Lung (tissue), 12 donors: ENCODE results near the gene KIFC3. TPM values are rescaled to one million over a fixed set of nuclear protein-coding genes. Genes with fewer than 3 reads are reported as not detected.

Source experiments
- ATAC-seq: fragments of 200-7000 bp; cut with Tn5 transposase; one replicate; pipeline ENCODE4 v1.9.1; 2020; ENCODE audit warnings: moderate number of reproducible peaks; ENCODE audit not compliant: insufficient read depth, low FRiP score
- DNase-seq, 3 donors: peaks; one replicate each; pipeline ENCODE4 v3.0.0-alpha.2; 2013 to 2017
- H3K27ac ChIP-seq, 2 donors: one replicate each; pipeline ENCODE4 v1.5.1; 2013; ENCODE audit warnings: mild to moderate bottlenecking in 2 of 2, moderate library complexity in 2 of 2, control low read depth in 1 of 2, inconsistent platforms in 1 of 2, low read depth in 1 of 2, low read length in 1 of 2
- H3K27me3 ChIP-seq, 3 donors: one replicate each; pipeline ENCODE4 v1.5.1; 2013; ENCODE audit warnings: low read length in 2 of 3; ENCODE audit not compliant: control insufficient read depth in 3 of 3, insufficient read depth in 3 of 3
- H3K36me3 ChIP-seq, 4 donors: one replicate each; pipeline ENCODE4 v1.5.1; 2013; ENCODE audit warnings: low read length in 4 of 4, mild to moderate bottlenecking in 1 of 4, moderate library complexity in 1 of 4; ENCODE audit not compliant: control insufficient read depth in 4 of 4, insufficient read depth in 4 of 4
- H3K4me1 ChIP-seq, 5 donors: one replicate each; pipeline ENCODE4 v1.5.1; 2013; ENCODE audit warnings: low read length in 5 of 5, mild to moderate bottlenecking in 2 of 5, moderate library complexity in 1 of 5; ENCODE audit not compliant: control insufficient read depth in 5 of 5, insufficient read depth in 5 of 5
- H3K4me3 ChIP-seq: one replicate; pipeline ENCODE4 v1.5.1; 2013; ENCODE audit warnings: mild to moderate bottlenecking, control low read depth, moderate library complexity
- H3K9ac ChIP-seq, 2 donors: one replicate each; pipeline ENCODE4 v1.5.1; 2013; ENCODE audit warnings: low read length in 2 of 2, control low read depth in 1 of 2; ENCODE audit not compliant: insufficient read depth in 1 of 2
- H3K9me3 ChIP-seq, 4 donors: one replicate each; pipeline ENCODE4 v1.5.1; 2013; ENCODE audit warnings: low read length in 3 of 4, mild to moderate bottlenecking in 1 of 4, moderate library complexity in 1 of 4; ENCODE audit not compliant: control insufficient read depth in 4 of 4, insufficient read depth in 3 of 4
- WGBS, 2 donors: extraction: QIAGEN DNeasy Blood & Tissue Kit; methylation state at CpG; one replicate each; pipeline ENCODE4 v1.1.7; 2013; 5-methylcytosine and 5-hydroxymethylcytosine counted together
- polyA plus RNA-seq, 2 donors: library from polyadenylated mRNA; stranded (reverse); fragments of 200-250 nt; gene quantifications; one replicate each; pipeline ENCODE4 v1.2.1, GENCODE V29; 2013
- total RNA-seq, 2 donors: library from RNA; depleted of rRNA in 1 of 2; stranded (reverse); fragments of >200 nt in 1 of 2; gene quantifications; one replicate each; pipeline ENCODE4 v1.2.1, GENCODE V29; 2014 to 2021
- TF ChIP-seq, protein P1 (sequence below): IDR thresholded peaks from 2 replicates; pipeline ENCODE4 v1.5.1; 2012; ENCODE audit warnings: mild to moderate bottlenecking; ENCODE audit errors: control extremely low read depth, extremely low read depth
- donor health status: control.
- donor health status: control.
- donor health status: Bipolar disorder and iron deficiency.
- donor health status: healthy.
- donor health status: DM: yes; HTN: yes; CAD: no.

The KIFC3 gene
- total and polyA plus RNA-seq, 4 donors, result 65.9 to 137 (median 89.5) TPM

DNA sequence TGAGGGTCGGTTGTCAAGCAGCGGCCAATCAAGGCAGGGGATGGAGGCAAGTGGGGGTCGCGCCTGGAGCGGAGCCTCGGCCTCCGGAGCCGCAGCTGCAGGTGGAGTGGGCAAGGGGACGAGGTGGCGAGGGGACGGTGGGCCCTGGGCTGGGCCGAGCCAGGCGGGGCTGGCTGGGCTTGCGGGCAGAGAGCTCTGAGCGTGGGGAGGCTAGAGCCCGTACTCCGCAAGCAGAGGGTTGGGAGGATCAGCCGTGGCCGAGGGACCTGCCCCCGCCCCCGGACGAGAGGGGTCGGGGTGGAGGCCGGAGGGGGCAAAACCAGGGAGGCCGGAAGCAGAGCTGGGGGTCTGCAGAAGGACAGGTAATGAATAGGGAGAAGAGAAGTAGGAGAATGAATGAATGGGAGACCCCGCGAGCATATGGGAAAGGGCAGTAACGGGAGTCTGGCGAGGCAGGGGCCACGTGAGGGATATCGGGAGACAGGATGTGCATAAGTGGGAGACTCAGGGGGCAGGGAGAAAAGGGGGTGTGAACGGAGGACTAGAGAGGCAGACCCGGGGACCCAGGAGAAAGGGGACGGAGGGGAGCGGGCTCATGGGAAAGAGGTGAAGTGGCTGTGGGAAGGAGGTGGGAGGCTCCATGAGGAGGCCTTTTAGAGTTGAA is 66.4 kb downstream of the KIFC3 start, which contains the start of gene KATNB1:
Gene KATNB1 (plus strand): TSS at position 16 of the 664 bp plus-strand sequence. CDS start 1,474 bp downstream, outside the sequence.
- ATAC-seq (no peak), DNase-seq (peak; percentile 29 to 59 (median 53))
- peaks cover 0 to 20% (median 9%) of the 10 kb centered on the region in 5 donors for H3K4me1 ChIP-seq
- no peaks in the 10 kb centered on the region for H3K27me3 ChIP-seq
- no peaks in the 10 kb centered on the region for H3K9me3 ChIP-seq
- peak within 1 kb of the TSS; percentile 82 for H3K4me3 ChIP-seq
- peak within 1 kb of the TSS; percentile 73 to 83 for H3K9ac ChIP-seq
- TF ChIP-seq, protein P1, sequence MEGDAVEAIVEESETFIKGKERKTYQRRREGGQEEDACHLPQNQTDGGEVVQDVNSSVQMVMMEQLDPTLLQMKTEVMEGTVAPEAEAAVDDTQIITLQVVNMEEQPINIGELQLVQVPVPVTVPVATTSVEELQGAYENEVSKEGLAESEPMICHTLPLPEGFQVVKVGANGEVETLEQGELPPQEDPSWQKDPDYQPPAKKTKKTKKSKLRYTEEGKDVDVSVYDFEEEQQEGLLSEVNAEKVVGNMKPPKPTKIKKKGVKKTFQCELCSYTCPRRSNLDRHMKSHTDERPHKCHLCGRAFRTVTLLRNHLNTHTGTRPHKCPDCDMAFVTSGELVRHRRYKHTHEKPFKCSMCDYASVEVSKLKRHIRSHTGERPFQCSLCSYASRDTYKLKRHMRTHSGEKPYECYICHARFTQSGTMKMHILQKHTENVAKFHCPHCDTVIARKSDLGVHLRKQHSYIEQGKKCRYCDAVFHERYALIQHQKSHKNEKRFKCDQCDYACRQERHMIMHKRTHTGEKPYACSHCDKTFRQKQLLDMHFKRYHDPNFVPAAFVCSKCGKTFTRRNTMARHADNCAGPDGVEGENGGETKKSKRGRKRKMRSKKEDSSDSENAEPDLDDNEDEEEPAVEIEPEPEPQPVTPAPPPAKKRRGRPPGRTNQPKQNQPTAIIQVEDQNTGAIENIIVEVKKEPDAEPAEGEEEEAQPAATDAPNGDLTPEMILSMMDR, result no peak
- WGBS, 2 donors, result 1% methylated on average over 32 to 35 of the region's 35 CpGs
- peaks cover 0 to 4% (median 0%) of the 10 kb centered on the region in 4 donors for H3K36me3 ChIP-seq
- H3K27ac ChIP-seq, result peak within 1 kb of the TSS; percentile 80 to 91

DNA sequence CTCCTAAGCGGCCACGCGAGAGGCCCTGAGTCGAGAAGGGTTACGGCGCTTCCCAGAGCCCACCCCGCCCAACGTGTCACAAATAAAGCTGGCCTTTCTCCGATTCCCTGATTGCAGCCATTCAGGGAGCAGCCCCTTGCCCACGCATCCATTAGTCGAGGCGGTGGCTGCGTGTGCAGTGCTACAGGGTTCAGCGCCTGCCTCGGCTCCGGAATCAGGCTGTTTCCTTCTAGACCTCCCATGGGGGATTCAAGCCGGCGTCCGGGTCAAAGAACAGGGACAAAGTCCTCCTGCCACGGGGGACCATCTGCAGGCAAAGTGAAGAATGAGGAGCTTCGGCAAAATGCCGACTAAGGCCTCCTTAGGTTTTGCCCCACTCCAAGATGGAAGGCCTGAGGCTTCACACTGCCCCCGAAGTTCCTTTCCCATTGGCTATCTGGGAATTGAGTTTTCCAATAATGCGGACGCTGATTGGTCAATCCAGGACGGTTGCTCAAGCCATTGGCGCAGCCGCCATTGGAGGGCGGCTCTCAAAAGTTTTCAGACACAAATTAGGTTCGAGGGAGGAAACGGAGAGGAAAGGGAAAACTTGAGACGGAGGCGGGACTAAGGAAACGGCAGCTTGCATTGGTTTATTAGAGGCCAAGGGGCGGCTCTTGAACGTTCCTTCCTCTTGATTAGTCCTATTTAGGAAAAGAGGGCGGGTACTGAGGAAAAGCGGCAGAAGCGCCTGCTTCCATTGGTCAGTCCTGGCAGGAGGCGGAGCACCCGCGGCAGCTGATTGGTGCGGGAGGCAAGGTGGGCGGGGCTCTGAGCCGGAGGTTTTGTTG is 67.2 kb downstream of the KIFC3 start:
- WGBS, 2 donors, result 0% methylated on average over 45 of the region's 45 CpGs
- Histone ChIP-seq H3K36me3 (peaks cover 0 to 3% (median 0%) of the 10 kb centered on the region in 4 donors), H3K4me1 (peaks cover 0 to 20% (median 9%) of the 10 kb centered on the region in 5 donors), H3K27me3 (no peaks in the 10 kb centered on the region), H3K9me3 (no peaks in the 10 kb centered on the region), H3K4me3 (peak overlapping the region; percentile 54), H3K9ac (peak overlapping the region; percentile 73 to 83), H3K27ac (peak overlapping the region; percentile 80 to 91)
- peak; percentile 100 for DNase-seq
- ATAC-seq, result peak; percentile 95
- TF ChIP-seq, protein P1, result no peak

DNA sequence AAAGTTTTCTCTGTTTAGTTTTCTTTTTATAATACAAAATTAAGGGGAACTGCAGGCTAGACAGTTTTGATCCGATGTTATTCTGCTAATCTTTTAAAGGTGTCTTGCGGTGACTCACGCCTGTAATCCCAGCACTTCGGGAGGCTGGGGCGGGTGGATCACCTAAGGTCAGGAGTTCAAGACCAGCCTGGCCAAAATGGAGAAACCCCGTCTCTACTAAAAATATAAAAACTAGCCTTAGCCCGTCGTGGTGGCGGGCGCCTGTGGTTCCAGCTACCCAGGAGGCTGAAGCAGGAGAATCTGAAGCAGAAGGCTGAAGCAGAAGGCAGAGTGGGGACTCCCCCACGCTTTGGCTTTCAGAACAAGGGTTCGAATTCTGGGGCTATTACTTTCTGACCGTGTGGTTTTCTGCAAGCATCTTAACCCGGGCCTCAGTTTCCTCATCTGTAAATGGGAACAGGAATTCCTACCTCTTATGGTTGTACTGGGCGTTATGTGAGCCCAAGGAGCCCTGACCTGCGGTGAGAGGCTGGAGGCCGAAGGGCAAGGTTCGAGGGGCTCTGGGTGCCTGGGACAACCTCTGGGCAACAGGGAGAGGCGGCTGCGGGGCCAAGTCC is 67.9 kb downstream of the KIFC3 start:
- no peak for ATAC-seq
- TF ChIP-seq, protein P1, result no peak
- Histone ChIP-seq H3K36me3 (peaks cover 0 to 1% (median 0%) of the 10 kb centered on the region in 4 donors), H3K9ac (peak overlapping the region; percentile 73 to 83), H3K27ac (peak overlapping the region; percentile 80 to 84), H3K9me3 (no peaks in the 10 kb centered on the region), H3K4me1 (peaks cover 0 to 20% (median 9%) of the 10 kb centered on the region in 5 donors), H3K27me3 (no peaks in the 10 kb centered on the region), H3K4me3 (peak overlapping the region; percentile 54)
- WGBS, 2 donors, result 48 to 54% methylated on average over 20 of the region's 20 CpGs
- no peak for DNase-seq
